ENCODE data around the gene ATOSB.

Gene ATOSB

DNA sequence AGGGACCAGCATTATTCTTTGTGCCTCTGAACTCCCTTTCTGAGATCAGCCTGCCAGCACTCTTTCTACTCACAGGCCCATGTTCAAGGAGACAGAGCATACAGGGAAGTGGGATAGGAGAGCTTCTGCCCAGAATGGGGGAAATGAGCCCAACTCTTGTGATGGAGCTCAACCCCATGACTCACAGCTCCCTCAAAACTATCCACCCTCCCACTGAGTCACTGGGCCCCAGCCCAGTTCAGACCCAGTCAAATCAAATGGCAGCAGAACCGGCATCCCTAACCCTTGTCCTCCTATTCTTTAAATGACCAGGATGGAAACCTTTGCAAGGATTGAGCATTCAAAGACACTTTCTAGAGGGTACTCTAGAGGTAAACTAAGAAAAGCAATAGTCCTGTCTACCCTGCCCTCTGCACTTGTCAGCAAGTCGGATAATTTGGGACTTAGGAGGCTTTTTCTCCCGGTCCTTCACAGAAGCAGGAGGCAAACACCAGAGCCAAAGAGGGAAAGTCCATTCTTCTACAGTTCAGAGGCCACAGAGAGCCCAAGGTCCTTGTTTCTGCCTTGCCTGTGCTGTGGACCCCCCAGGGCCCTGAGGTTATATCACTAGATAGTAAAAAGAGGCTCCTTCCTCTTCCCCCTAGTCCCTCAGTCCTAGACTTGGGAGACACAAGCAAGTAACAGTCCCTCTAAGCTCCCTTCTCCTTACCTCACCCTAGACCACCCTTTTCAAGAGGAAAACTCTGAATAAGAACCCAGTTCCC lies 3.2 kb downstream of the ATOSB start:
- no peak for DNase-seq

DNA sequence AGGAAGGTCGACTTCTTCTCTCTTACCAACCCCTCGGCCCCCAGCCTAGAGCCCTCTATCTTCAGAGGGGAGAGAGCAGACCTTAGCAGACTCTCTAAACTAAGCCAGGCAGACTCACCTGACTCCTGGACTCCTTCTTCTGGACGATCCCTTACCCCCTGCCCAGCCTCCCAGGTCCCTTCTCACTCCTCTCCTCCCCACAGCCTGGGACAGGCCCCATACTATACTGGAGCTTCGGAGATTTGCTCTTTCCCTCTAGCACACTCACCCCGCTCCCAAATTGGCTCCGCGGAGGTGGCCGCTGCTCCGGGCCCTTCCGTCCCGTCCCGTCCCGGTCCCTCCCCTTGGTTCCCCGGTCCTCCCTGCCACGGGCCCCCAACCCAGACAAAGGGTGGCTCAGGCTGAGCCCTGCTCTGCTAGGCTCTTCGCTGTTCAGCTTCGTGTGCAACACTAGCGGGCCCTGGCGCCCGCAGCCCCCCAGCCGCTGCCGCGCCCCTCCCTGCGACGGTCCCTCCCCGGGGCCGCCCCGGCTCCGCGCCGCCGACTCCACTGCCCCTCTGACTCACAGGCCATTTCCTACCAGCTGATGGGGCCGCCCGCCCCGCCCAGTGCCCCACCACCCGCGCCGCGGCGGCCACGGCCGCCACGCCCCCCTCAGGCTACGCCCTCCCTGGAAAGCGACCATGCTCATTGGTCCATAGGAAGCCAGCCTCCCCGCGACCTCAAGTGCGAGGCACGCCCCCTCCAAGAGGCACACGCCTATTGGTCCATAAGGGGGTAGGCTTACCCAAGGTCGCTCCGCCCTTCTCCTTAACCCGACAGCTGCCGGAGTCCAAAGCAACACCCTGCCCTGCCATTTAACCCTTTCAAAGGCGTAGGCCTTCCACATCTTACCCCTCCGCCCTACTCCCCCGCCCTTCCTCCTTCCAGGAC lies 4.4 kb downstream of the ATOSB start:
- peak; percentile 98 for DNase-seq

DNA sequence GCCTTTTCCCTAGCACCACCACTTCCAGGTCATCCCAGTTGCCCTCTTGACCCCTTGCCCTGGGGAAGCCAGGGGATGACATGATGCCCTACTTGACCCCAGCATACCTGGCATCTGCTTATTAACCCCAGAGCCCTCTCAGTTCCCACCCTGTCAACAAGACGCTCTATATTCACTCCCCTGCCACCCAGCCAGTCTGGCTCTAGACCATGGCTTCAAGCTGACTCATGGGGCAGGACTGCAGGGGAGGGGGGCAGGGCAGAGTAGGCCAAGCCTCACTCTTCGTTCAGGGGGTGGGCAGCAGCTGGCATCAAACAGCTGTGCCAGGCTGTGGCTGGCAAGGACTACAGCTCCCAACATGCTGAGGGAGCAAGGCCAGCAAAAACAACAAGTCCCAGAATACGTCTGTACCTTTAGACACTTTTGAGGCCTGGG lies 5.3 kb downstream of the ATOSB start:
- DNase-seq = peak; percentile 42

DNA sequence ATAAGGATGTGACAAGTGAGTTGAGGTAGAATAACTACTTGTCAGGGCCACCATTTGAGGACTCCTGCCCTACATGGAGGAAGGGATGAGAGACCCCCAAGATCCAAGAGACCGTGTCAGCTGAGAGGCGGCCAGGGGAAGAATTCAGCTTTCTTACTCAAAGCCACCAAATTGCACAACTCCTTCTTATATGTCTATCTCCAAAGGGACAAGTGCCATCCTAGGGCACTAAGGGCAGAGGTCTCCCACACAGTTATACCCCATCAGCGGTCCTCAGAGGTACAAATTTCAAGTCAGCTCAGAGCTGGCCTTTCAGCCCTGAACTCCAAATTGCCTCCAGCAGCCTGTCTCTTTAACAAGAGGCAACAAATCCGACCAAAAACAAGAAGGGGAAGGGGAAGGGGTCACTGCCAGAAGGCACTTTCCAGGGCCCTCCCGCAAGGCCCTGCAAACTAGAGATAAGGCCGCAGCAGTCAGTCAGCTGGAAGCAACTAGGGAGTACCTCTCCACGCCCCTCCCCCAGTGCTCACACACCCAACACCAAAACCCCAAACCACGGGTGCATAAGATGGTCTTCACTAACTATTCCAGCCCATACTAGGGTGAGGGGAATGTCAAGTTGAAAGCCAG lies 6.6 kb downstream of the ATOSB start:
- peak; percentile 97 for DNase-seq

DNA sequence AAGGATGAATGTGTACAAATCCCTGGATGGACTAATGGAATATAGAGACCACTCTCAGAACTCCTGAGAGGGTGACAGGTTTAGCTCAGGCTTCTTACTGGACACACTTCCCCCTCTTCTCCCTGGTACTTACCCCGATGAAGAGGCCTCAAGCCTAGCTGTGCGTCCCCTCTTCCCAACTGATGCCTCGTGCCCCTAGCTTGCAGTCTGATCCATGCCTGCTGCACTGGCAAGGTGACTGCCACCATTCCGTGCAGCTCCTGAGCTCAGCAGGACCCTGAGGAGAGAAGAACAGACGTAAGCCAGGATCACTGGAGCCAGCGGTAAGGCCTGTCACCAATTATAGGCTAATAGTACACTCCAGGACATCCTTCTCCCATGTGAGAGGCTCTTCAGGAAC lies 7.2 kb downstream of the ATOSB start:
- DNase-seq = no peak

DNA sequence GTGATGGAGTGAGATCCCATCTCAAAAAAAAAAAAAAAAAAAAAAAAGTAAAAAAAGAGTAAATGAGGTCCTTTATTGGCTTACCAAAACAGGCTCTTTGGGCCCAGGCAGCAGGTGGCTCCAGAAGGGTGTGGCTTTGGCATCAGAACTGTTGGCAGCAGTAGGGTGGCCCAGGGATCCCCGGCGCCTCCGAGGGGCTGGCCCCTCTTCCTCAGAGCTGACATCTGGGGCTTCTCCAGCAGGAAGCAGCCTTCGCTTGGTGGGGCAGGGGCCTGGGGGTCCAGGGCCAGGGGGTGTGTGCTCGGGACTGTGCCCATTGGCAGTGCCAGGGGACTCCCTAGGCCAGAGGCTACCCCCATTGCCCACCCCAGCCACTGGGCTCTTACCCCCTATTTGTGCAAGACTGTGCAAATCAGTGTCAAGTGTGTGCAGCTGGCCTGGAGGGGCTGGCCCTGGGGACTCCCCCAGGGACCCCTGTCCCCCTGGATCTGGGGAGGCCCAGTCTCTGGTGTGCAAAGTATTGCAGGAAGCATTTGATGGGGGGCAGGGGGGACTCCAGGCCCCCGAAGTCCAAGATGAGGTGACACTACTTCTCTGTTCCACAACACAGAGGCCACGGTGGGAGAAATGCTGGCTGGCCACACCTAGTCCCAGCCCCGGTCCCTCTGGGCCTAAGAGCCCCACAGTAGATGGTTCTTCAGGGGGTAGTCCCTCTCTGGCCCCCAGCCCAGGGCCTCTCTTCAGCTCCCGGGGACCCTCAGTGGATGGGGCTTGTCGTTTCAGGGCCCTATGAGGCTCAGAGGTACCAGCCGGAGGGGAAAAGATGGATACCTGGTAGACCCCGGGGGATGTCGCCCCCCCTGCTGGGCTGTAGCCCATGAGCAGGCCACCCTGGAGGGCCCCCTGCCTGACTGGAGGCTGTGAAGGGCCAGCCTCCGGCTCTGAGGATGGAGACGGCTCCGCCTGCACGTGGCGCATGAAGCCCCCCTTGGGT lies 8.1 kb downstream of the ATOSB start:
- DNase-seq = no peak

DNA sequence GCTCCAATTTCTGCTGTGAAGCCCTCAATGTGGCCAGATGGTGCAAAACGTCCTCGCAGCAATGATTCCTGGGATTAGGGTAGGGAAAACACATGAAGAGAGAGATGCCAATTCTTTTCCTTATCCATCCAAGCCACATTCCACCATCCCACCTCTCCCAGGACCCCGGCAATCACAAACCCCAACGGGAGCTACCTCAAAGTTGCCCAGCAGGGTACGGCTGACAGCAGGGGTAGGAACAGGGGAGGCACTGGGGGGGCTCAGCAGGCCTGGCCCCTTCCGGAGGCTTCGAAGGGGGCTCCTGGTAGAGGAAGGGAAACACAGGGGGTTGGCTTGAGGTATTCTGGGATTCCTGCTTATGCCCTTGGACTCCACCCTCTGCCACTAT lies 9.3 kb downstream of the ATOSB start:
- no peak for DNase-seq

DNA sequence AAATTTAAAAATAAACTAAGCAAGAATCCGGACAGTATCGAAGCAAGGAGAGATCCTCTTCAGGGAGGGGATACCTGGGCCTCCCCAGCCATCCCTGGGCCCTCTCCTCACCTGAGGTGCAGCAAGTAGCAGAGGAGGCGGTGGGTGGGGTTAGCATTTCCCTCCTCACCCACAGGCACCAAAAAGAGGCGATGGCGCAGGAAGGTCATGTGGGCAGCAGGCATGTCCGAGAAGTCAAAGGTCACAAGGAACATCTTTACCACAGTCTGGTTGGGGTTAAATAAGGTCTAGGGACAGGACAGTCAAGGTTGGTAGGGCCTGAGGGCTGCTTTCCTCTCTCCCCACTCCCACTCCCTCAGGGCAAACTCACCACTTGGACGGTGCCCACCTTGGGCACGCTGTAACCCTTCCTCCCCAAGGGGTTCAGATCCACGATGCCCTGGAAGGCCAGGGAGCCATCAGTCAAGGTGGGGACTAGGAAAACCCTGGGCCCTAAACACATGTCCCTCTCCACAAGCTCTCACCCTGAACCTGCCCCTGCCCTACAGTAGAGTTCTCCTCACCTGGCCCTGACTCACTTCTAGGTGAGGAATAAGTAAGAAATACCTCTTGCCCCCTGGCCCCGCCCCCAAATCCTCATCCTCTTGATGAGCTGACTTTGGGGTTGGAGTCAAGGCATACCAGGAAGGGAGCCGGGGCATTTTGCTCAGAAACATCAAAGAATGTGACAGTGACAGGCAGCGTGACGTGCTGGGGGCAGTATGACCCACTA lies 9.9 kb downstream of the ATOSB start:
- no peak for DNase-seq

DNA sequence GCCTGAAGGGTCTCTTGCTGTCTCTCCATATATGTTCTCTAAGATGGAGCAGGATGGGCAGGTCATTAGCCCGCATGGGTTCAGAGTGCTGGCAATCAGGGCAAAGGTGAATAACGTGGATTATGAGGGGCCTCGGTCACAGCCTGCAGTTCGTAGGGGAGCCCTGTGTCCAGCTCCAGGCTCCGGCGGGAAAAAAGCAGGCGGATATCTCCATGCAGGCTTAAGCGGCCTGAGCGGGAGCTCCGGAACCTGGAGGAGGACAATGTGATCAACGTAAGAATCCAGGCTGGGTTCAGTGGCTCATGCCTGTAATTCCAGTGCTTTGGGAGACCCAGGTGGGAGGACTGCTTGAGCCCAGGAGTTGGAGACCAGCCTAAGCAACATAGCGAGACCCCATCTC lies 10.5 kb downstream of the ATOSB start:
- no peak for DNase-seq

DNA sequence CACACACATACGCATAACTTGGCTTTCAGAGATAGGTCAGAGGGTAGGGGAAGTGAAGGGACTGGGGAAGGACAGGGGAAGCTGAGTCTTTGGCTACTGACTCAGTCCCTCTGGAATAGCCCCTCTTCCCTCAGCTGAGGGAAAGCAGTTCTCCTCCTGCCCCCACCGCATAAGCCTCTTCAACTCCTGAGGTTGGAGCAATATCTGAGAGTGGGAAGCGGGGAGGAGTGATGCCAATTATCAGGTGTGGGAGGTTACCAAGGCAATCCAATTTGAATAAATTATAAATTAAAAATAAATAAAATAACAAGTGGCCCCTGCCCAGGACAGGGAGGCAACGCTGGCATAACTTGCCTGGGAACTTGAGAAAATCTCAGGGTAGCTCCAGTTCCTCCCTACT lies 11.1 kb downstream of the ATOSB start:
- no peak for DNase-seq

DNA sequence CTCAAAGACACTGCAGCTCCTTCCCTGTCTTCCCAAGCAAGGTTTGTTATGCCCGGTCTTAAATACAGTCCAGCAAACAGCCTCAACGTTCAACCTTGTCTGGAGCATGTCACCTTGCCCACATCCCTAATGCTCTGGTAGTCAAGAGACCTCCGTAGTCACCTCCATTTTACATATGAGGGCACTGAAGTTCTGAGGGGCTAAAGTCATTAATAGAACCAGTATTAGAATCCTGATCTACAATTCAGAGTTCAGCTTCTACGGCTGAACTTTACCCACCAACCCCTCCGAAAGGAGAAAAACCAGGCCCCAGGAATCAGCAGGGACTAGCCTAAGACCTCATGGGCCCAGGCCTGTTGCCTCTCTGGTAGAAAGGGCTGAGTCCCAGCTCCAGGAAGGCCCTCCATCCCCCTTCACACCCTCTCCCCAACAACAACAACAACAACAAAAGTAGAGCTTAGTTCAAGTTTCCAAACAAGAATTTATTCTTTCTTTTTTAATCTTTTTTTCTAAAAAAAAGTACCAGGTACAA lies 11.9 kb downstream of the ATOSB start:
- DNase-seq = no peak

DNA sequence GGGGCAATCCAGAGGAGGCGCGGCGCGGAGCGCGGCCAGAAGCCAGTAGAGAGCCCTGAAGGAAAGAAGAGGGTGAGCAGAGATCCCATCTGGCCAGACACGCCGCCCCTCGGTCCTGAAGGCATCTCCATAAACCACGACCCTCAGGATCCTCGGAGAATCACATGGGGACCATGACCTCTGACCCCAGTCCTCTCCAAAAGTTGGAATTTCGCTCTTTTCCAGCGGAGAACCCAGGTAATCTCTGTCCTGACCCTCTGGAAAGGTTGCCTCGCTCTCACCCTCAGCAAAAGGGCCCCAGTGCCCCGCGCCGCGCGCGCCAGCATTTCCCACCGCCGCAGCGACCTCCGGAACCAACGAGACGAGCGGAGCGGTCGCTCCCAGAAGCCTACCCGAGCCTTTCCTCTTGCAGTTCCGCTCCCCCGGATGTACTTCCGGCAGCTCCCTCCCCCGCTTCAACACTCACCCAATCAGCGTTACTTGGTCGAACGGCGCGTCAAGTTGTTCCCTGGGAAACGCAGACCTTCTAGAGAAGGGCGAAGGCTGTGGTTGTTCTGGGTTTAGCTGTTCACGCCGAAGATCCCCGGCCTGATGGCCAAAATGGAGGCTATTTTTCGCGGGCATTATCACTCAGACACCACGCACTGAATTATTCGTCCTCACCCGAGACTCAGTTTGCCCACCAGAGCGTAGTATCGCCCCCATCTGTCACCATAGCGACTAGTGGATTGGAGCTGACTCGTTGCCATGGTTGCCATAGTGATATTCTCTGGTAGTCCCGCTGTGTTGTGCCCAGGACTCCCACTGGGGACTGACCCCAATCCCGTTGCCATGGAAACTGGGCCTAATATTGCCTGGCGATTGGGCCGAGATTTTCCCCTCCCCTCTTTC lies 12.6 kb downstream of the ATOSB start, which contains the start of gene STOML2:
Gene STOML2, minus strand, starts transcription at position 363 of the 891 bp plus-strand sequence. Its CDS starts 37 bp downstream, at position 326.
- peak; percentile 97 for DNase-seq

DNA sequence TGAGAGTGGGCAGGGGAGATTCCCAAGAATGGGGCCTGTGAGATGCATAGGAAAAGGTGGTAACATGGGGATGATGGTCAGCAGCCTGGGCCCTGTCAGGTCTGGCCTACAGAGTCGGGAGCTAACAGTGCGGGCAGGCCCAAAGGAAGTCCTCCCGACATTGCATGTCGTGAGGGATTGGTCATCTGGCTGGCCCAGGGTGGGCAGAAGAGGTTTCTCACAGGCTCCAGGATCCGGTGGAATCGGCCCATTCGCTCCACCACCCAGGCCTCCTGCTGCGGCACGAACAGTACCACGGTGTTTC lies 13.2 kb downstream of the ATOSB start:
- no peak for DNase-seq

DNA sequence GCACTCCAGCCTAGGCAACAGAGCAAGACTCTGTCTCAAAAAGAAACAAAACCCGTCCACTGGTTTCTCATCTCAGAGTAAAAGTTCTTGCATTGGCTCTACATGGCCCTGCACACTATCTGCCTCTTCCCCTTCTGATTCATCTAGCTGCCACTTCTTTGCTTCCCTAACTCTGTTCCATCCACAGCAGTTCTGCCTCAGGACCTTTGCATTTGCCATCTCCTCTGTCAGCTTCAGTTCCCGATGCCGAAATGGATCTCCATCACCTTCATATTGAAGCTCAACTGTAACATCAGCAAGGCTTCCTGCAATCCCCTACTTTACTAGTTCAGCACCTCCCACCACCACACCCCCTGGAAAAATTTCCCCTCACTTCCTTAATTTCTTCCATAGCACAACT lies 18.1 kb downstream of the ATOSB start:
- DNase-seq = no peak

DNA sequence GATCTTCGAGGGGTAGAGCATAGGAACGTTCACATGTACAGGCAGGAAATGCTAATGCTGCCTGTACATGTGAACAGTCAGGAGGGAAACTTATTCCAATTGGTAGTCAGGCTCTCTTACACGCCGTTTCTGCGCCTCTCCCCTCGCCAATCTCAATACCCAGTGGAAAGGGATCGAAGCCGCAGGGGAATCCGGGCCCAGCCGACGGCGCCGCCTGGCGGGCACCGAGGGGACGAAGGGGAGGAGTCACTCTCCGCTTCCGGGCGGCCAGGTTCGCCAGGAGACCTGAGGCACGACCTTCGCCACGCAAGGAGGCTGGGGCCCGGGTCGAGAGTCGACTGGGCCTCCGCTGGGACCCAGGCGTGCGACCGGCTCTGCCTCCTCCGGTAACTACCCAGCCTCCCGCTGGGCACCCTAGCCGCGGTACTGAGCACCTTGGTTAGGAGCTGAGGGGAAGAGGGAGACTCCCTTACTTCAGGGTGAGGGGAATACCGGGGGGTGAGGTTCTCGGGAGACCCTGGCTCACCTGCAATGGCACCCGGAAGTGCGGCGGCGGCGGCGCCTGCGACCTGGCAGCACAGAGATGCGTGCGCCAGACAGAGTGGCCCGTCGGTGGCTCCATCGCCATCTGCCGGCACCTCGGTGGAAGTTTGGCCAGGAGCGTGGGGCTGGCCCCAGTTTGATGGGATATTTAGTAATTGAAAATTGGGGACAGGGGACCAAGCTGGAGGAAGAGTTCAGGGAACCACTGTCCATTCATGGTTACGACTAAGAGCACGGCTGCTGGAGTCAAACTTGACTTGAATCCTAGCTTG lies 19.4 kb downstream of the ATOSB start, which contains the start of gene PIGO:
Gene PIGO, minus strand, starts transcription at position 557 of the 815 bp plus-strand sequence. CDS start 1,026 bp downstream, outside the sequence.
- DNase-seq = peak; percentile 92

DNA sequence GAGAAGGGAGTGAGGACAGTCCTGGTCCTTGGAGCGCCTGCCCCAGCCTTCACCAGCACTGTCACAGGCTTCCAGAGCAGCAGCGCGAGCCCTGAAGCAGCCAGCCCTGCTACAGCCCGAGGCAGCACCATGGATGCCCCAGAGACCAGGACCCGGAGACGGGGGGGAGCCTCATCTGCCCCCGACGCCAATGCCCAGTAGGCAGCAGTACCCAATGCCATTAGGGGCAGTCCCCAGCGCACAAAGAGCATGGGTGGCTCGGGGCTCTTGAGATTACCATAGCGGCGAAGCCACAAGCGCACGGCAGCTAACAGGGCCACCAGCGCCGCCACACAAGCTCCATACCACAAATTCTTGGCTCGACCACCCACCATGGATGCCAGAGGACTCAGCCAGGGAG lies 24.1 kb downstream of the ATOSB start:
- no peak for DNase-seq

DNA sequence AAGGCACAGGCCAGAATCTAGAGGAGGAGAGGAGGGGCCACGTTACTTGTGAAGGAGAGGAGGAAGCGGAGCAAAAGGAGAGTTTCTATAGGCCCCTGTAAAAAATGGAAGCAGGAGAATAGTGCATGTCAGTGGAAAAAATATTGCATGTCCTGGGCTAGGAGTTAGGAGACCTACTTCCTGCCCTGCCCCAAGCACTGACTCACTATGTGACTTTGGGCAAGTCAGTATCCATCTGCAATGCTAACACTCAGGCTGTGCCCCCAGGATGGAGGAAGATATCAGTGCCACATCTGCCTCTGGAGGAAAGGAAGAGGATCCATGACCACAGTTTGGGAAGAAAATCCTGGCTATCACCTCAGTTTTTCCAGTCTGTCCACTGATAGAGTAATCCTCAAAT lies 26.2 kb downstream of the ATOSB start:
- DNase-seq = no peak

DNA sequence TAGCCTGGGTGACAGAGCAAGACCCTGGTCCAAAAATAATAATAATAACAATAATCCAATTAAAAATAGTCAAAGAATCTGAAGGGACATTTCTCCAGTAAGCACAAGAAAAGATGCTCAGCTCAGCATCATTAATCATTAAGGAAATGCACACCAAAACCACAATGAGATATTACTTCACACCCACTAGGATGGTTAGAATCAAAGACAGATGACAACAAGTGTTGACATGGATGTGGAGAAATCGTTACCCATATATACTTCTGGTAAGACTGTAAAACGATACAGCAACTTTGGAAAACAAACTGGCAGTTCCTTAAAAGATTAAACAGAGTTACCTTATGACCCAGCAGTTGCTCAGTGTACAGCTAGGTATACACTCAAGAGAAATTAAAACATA lies 30.6 kb downstream of the ATOSB start:
- no peak for DNase-seq
